Measurements from ENCODE around the gene ABCF1.
A peak's percentile ranks its signal among the peaks of the same experiment; 100 is the strongest.
"Not testable (repeated sequence)": the region's sequence is repeated elsewhere in the genome, so short reads cannot be mapped to it uniquely, and the experiment has no call there.

ABCF1 gene

DNA sequence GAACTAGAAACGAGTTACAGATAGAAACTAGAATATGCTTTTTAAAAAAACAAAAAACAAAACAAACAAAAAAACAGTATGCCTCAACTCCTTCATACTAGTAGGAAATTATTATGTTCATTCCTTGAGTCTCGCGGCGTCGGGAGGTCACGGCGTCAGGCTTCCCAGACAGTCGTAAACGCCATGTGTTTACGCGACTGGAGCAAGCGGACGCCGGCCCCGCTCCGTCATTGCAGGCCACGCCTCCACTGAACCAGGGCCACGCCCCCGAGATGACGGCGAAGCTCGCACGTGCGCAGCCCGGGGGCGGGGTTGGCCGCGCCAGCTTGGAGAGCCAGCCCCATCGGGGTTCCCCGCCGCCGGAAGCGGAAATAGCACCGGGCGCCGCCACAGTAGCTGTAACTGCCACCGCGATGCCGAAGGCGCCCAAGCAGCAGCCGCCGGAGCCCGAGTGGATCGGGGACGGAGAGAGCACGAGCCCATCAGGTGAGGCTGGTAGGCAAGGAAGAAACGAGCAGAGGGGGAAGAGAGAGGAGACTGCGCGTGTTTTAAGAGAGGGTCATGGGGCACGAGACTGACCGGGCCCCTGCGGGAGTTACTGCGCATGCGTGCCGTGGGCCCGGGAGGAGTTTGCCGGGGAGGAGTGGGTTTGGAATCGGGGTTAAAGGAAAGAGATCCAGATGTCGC, at the start of gene ABCF1:
TSS of gene ABCF1 (plus strand) at position 368 of the 687 bp plus-strand sequence. CDS start at position 414, 46 bp downstream.
- DNase-seq (ENCODE audit: low read depth): peak; percentile 98
- TF ChIP-seq, protein P1, sequence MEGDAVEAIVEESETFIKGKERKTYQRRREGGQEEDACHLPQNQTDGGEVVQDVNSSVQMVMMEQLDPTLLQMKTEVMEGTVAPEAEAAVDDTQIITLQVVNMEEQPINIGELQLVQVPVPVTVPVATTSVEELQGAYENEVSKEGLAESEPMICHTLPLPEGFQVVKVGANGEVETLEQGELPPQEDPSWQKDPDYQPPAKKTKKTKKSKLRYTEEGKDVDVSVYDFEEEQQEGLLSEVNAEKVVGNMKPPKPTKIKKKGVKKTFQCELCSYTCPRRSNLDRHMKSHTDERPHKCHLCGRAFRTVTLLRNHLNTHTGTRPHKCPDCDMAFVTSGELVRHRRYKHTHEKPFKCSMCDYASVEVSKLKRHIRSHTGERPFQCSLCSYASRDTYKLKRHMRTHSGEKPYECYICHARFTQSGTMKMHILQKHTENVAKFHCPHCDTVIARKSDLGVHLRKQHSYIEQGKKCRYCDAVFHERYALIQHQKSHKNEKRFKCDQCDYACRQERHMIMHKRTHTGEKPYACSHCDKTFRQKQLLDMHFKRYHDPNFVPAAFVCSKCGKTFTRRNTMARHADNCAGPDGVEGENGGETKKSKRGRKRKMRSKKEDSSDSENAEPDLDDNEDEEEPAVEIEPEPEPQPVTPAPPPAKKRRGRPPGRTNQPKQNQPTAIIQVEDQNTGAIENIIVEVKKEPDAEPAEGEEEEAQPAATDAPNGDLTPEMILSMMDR (IDR thresholded peaks at IDR 0.05; ENCODE audit: low read depth, low read length): no peak
- TF ChIP-seq POLR2A (IDR thresholded peaks at IDR 0.05; ENCODE audit: extremely low read depth, insufficient read length) (peak; percentile 93), MYC (IDR thresholded peaks at IDR 0.05; ENCODE audit: low read depth, low read length) (peak; percentile 93)
- TF ChIP-seq, protein P2, sequence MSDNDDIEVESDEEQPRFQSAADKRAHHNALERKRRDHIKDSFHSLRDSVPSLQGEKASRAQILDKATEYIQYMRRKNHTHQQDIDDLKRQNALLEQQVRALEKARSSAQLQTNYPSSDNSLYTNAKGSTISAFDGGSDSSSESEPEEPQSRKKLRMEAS (IDR thresholded peaks at IDR 0.05; ENCODE audit: low read depth, low read length): peak; percentile 99
- peak within 1 kb of the TSS; percentile 87 for H3K4me3 ChIP-seq (ENCODE audit: low read depth, low read length)

- not testable (repeated sequence) for DNase-seq (ENCODE audit: low read depth); H3K4me3 ChIP-seq (ENCODE audit: low read depth, low read length)
Measured at GRCh38 chr6:30521952-30522351, 49.3 kb upstream of the ABCF1 start.

DNA sequence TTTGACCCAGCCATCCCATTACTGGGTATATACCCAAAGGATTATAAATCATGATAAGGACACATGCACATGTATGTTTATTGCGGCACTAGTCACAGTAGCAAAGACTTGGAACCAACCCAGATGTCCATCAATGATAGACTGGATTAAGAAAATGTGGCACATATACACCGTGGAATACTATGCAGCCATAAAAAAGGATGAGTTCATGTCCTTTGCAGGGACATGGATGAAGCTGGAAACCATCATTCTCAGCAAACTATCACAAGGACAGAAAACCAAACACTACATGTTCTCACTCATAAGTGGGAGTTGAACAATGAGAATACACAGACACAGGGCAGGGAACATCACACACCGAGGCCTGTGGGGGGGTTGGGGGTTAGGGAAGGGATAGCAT, 44.8 kb upstream of the ABCF1 start:
- not testable (repeated sequence) for H3K4me3 ChIP-seq (ENCODE audit: low read depth, low read length); DNase-seq (ENCODE audit: low read depth)

DNA sequence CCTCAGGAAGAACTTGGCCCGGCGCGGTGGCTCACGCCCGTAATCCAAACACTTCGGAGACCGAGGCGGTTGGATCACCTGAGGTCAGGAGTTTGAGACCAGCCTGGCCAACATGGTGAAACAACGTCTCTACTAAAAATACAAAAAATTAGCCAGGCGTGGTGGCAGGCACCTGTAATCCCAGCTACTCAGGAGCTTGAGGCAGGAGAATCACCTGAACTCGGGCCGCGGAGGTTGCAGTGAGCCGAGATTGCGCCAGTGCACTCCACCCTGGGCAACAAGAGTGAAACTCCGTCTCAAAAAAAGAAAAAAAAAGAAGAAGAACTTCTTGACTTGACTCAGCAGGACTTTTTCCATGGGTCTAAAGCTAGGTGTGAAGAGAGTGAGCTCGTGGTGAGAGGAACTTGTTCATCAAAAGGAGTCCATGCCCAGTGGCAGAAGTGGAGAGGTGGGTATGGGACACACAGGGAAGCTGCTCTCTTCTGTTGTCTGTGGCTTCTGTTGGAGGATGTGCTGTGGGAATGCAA, 41.8 kb upstream of the ABCF1 start:
- H3K4me3 ChIP-seq (ENCODE audit: low read depth, low read length); DNase-seq (ENCODE audit: low read depth): not testable (repeated sequence)

GRCh38 chr6:30530014-30530413, 41.2 kb upstream of the ABCF1 start:
- TF ChIP-seq, protein P2 (IDR thresholded peaks at IDR 0.05; ENCODE audit: low read depth, low read length): 0 out of 2 replicates have a peak, but pooled peaks have one; percentile 1
- TF ChIP-seq POLR2A (IDR thresholded peaks at IDR 0.05; ENCODE audit: extremely low read depth, insufficient read length): no peak
- H3K4me3 ChIP-seq (ENCODE audit: low read depth, low read length): no peak overlapping the region
- peak; percentile 49 for DNase-seq (ENCODE audit: low read depth)

- no peak for TF ChIP-seq POLR2A (IDR thresholded peaks at IDR 0.05; ENCODE audit: extremely low read depth, insufficient read length)
- TF ChIP-seq, protein P1 (IDR thresholded peaks at IDR 0.05; ENCODE audit: low read depth, low read length): no peak
- TF ChIP-seq, protein P2 (IDR thresholded peaks at IDR 0.05; ENCODE audit: low read depth, low read length): no peak
- no peak for TF ChIP-seq MYC (IDR thresholded peaks at IDR 0.05; ENCODE audit: low read depth, low read length)
- no peak overlapping the region for H3K4me3 ChIP-seq (ENCODE audit: low read depth, low read length)
- no peak for DNase-seq (ENCODE audit: low read depth)
Measured at GRCh38 chr6:30533460-30534294, 37.6 kb upstream of the ABCF1 start.

GRCh38 chr6:30537931-30538330, 33.3 kb upstream of the ABCF1 start:
- H3K4me3 ChIP-seq (ENCODE audit: low read depth, low read length): no peak overlapping the region
- TF ChIP-seq, protein P1 (IDR thresholded peaks at IDR 0.05; ENCODE audit: low read depth, low read length): no peak
- TF ChIP-seq POLR2A (IDR thresholded peaks at IDR 0.05; ENCODE audit: extremely low read depth, insufficient read length): no peak
- TF ChIP-seq, protein P2 (IDR thresholded peaks at IDR 0.05; ENCODE audit: low read depth, low read length): no peak
- no peak for TF ChIP-seq MYC (IDR thresholded peaks at IDR 0.05; ENCODE audit: low read depth, low read length)
- DNase-seq (ENCODE audit: low read depth): no peak

Data from NB4 (cell line).